Tibial artery (tissue), 4 donors: Measurements from ENCODE around the gene PSMD10.

Experiments used
- DNase-seq, 2 donors: peaks; one replicate each; pipeline ENCODE4 v3.0.0-alpha.2; 2019
- H3K27ac ChIP-seq, 2 donors: fragments of 200-600 bp; sonication (generic) in 1 of 2; 1 replicate in 1 of 2; 2 replicates in 1 of 2; pipeline ENCODE4 v1.5.1; 2018 to 2019; ENCODE audit warnings: mild to moderate bottlenecking in 1 of 2
- H3K27me3 ChIP-seq, 2 donors: fragments of 200-600 bp; sonication (generic) in 1 of 2; one replicate each; pipeline versions ENCODE4 v1.5.1 to v1.6.0; 2016 to 2019
- H3K36me3 ChIP-seq, 3 donors: fragments of 200-600 bp; sonication (generic) in 2 of 3; one replicate each; pipeline ENCODE4 v1.5.1; 2016 to 2019; ENCODE audit warnings: mild to moderate bottlenecking in 2 of 3
- H3K4me1 ChIP-seq, 4 donors: fragments of 200-600 bp; sonication (generic) in 2 of 4; 1 replicate in 3 of 4; 2 replicates in 1 of 4; pipeline ENCODE4 v1.5.1; 2016 to 2019
- H3K4me3 ChIP-seq, 2 donors: fragments of 200-600 bp; sonication (generic) in 1 of 2; 1 replicate in 1 of 2; 2 replicates in 1 of 2; pipeline ENCODE4 v1.5.1; 2018 to 2019; ENCODE audit warnings: mild to moderate bottlenecking in 2 of 2
- H3K9me3 ChIP-seq, 3 donors: fragments of 200-600 bp; sonication (generic) in 1 of 3; one replicate each; pipeline ENCODE4 v1.5.1; 2016 to 2019
- CTCF ChIP-seq, 2 experiments: fragments of 200-600 bp in 1 of 2; fragments of 450-650 bp in 1 of 2; IDR thresholded peaks; one replicate each; pipeline ENCODE4 v1.5.1; 2017 to 2019; ENCODE audit warnings: antibody characterized with exemption in 2 of 2, mild to moderate bottlenecking in 1 of 2, moderate library complexity in 1 of 2
- intact Hi-C: fragments of 100-400 bp; cut with DNase I; formaldehyde crosslinking; loops from one replicate; pipeline ENCODE4 v1.15.0; 2023; ENCODE audit warnings: low total_unique reads

Gene PSMD10

GRCh38 chrX:108064001-108064400 lies 27.3 kb downstream of the PSMD10 start:
- Histone ChIP-seq H3K4me1 (no peaks in the 10 kb centered on the region), H3K27ac (no peak overlapping the region)

GRCh38 chrX:108059801-108060200 lies 31.5 kb downstream of the PSMD10 start:
- intact Hi-C loops = no loop called here
- no peak overlapping the region for H3K4me3 ChIP-seq
- no peaks in the 10 kb centered on the region for H3K36me3 ChIP-seq
- no peaks in the 10 kb centered on the region for H3K4me1 ChIP-seq
- no peak overlapping the region for H3K27ac ChIP-seq
- TF ChIP-seq CTCF (IDR thresholded peaks at IDR 0.05) = no peak
- H3K27me3 ChIP-seq = no peaks in the 10 kb centered on the region
- no peaks in the 10 kb centered on the region for H3K9me3 ChIP-seq
- no peak for DNase-seq

More at GRCh38 chrX:108064001-108064400, 27.3 kb downstream of the PSMD10 start:
- intact Hi-C loops = no loop called here
- H3K9me3 ChIP-seq = no peaks in the 10 kb centered on the region
- TF ChIP-seq CTCF (IDR thresholded peaks at IDR 0.05) = no peak
- no peaks in the 10 kb centered on the region for H3K36me3 ChIP-seq
- DNase-seq = no peak
- H3K27me3 ChIP-seq = no peaks in the 10 kb centered on the region
- no peak overlapping the region for H3K4me3 ChIP-seq

GRCh38 chrX:108055546-108055945 lies 35.8 kb downstream of the PSMD10 start:
- Histone ChIP-seq H3K4me1 (no peaks in the 10 kb centered on the region), H3K36me3 (no peaks in the 10 kb centered on the region), H3K4me3 (no peak overlapping the region), H3K9me3 (no peaks in the 10 kb centered on the region), H3K27ac (no peak overlapping the region), H3K27me3 (no peaks in the 10 kb centered on the region)
- no peak for DNase-seq
- TF ChIP-seq CTCF (IDR thresholded peaks at IDR 0.05) = no peak
- intact Hi-C loops = no loop called here

GRCh38 chrX:108053218-108053617 lies 38.1 kb downstream of the PSMD10 start:
- H3K4me3 ChIP-seq = no peak overlapping the region
- no peak overlapping the region for H3K27ac ChIP-seq
- no peaks in the 10 kb centered on the region for H3K9me3 ChIP-seq
- no peaks in the 10 kb centered on the region for H3K36me3 ChIP-seq
- no peak for DNase-seq
- intact Hi-C loops = no loop called here
- H3K4me1 ChIP-seq = no peaks in the 10 kb centered on the region
- no peaks in the 10 kb centered on the region for H3K27me3 ChIP-seq
- TF ChIP-seq CTCF (IDR thresholded peaks at IDR 0.05) = no peak

GRCh38 chrX:108049649-108050048 lies 41.7 kb downstream of the PSMD10 start:
- no peak for DNase-seq
- H3K9me3 ChIP-seq = no peaks in the 10 kb centered on the region
- no peaks in the 10 kb centered on the region for H3K27me3 ChIP-seq
- intact Hi-C loops = no loop called here
- H3K4me1 ChIP-seq = no peaks in the 10 kb centered on the region
- no peak overlapping the region for H3K4me3 ChIP-seq
- no peaks in the 10 kb centered on the region for H3K36me3 ChIP-seq
- TF ChIP-seq CTCF (IDR thresholded peaks at IDR 0.05) = no peak
- no peak overlapping the region for H3K27ac ChIP-seq

GRCh38 chrX:108044554-108045256 lies 46.6 kb downstream of the PSMD10 start, which contains the start of gene VSIG1:
VSIG1 (plus strand) TSS chrX:108045065; CDS start chrX:108045131, 66 bp downstream.
- H3K27me3 ChIP-seq = no peaks in the 10 kb centered on the region
- H3K4me1 ChIP-seq = no peaks in the 10 kb centered on the region
- no peaks in the 10 kb centered on the region for H3K9me3 ChIP-seq
- intact Hi-C loops = no loop called here
- DNase-seq = no peak
- H3K36me3 ChIP-seq = no peaks in the 10 kb centered on the region
- H3K4me3 ChIP-seq = no peak within 1 kb of the TSS
- no peak within 1 kb of the TSS for H3K27ac ChIP-seq
- no peak for TF ChIP-seq CTCF (IDR thresholded peaks at IDR 0.05)
